Measurements from ENCODE around the gene NSG1. TPM values are rescaled to one million over a fixed set of nuclear protein-coding genes. Genes with fewer than 3 reads are reported as not detected.
"Not testable (repeated sequence)": the region's sequence is repeated elsewhere in the genome, so short reads cannot be mapped to it uniquely, and the experiment has no call there.

The NSG1 gene
- total RNA-seq, 1 donor from 2014 or later = 12.7 TPM

GRCh38 chr4:4344915-4345527 lies 41.9 kb upstream of the NSG1 start:
- Histone ChIP-seq H3K36me3 (ENCODE audit: control insufficient read depth, insufficient read depth, low read length) (no peaks in the 10 kb centered on the region), H3K27me3 (ENCODE audit: control insufficient read depth, insufficient read depth, low read length) (no peaks in the 10 kb centered on the region), H3K4me3 (ENCODE audit: low read depth, low read length) (no peak overlapping the region)
- no peak for DNase-seq (ENCODE audit: low read depth)
- TF ChIP-seq CTCF (IDR thresholded peaks at IDR 0.05; ENCODE audit: insufficient read depth, low read length, poor library complexity, severe bottlenecking) = no peak

GRCh38 chr4:4347585-4347984 lies 39.3 kb upstream of the NSG1 start:
- H3K36me3 ChIP-seq (ENCODE audit: control insufficient read depth, insufficient read depth, low read length) = no peaks in the 10 kb centered on the region
- H3K4me3 ChIP-seq (ENCODE audit: low read depth, low read length) = no peak overlapping the region
- no peak for DNase-seq (ENCODE audit: low read depth)
- no peak for TF ChIP-seq CTCF (IDR thresholded peaks at IDR 0.05; ENCODE audit: insufficient read depth, low read length, poor library complexity, severe bottlenecking)
- H3K27me3 ChIP-seq (ENCODE audit: control insufficient read depth, insufficient read depth, low read length) = no peaks in the 10 kb centered on the region

- not testable (repeated sequence) for H3K27me3 ChIP-seq (ENCODE audit: control insufficient read depth, insufficient read depth, low read length); H3K36me3 ChIP-seq (ENCODE audit: control insufficient read depth, insufficient read depth, low read length); H3K4me3 ChIP-seq (ENCODE audit: low read depth, low read length); DNase-seq (ENCODE audit: low read depth)
Observed at GRCh38 chr4:4348585-4348984, 38.3 kb upstream of the NSG1 start.

GRCh38 chr4:4349867-4350266 lies 37.0 kb upstream of the NSG1 start:
- no peaks in the 10 kb centered on the region for H3K27me3 ChIP-seq (ENCODE audit: control insufficient read depth, insufficient read depth, low read length)
- H3K4me3 ChIP-seq (ENCODE audit: low read depth, low read length) = no peak overlapping the region
- H3K36me3 ChIP-seq (ENCODE audit: control insufficient read depth, insufficient read depth, low read length) = no peaks in the 10 kb centered on the region
- no peak for TF ChIP-seq CTCF (IDR thresholded peaks at IDR 0.05; ENCODE audit: insufficient read depth, low read length, poor library complexity, severe bottlenecking)
- no peak for DNase-seq (ENCODE audit: low read depth)

- DNase-seq (ENCODE audit: low read depth) = no peak
- no peak for TF ChIP-seq CTCF (IDR thresholded peaks at IDR 0.05; ENCODE audit: insufficient read depth, low read length, poor library complexity, severe bottlenecking)
- no peak overlapping the region for H3K4me3 ChIP-seq (ENCODE audit: low read depth, low read length)
- no peaks in the 10 kb centered on the region for H3K27me3 ChIP-seq (ENCODE audit: control insufficient read depth, insufficient read depth, low read length)
- H3K36me3 ChIP-seq (ENCODE audit: control insufficient read depth, insufficient read depth, low read length) = no peaks in the 10 kb centered on the region
Observed at GRCh38 chr4:4350909-4351308, 36.0 kb upstream of the NSG1 start.

- no peak for DNase-seq (ENCODE audit: low read depth)
- H3K36me3 ChIP-seq (ENCODE audit: control insufficient read depth, insufficient read depth, low read length) = no peaks in the 10 kb centered on the region
- no peak for TF ChIP-seq CTCF (IDR thresholded peaks at IDR 0.05; ENCODE audit: insufficient read depth, low read length, poor library complexity, severe bottlenecking)
- H3K27me3 ChIP-seq (ENCODE audit: control insufficient read depth, insufficient read depth, low read length) = peaks cover 14% of the 10 kb centered on the region
- no peak overlapping the region for H3K4me3 ChIP-seq (ENCODE audit: low read depth, low read length)
Observed at GRCh38 chr4:4355302-4355701, 31.6 kb upstream of the NSG1 start.

Measured in kidney epithelial cell (primary cell).